ENCODE results near the gene SMIM24.
A peak's percentile ranks its signal among the peaks of the same experiment; 100 is the strongest.

SMIM24 gene

GRCh38 chr19:3443840-3444694 is 36.3 kb downstream of the SMIM24 start:
- Histone ChIP-seq H3K27me3 (ENCODE audit: control insufficient read depth in 1 of 2, insufficient read depth in 1 of 2, low read length in 2 of 2) (no peaks in the 10 kb centered on the region), H3K9ac (ENCODE audit: low read length) (no peak overlapping the region), H2BK15ac (ENCODE audit: low read depth, poor library complexity, severe bottlenecking) (peak overlapping the region; percentile 33), H4K8ac (ENCODE audit: low read length) (peak overlapping the region; percentile 1), H3K27ac (ENCODE audit: low read length, poor library complexity, severe bottlenecking) (no peak overlapping the region), H3K14ac (ENCODE audit: low read length in 2 of 2) (no peak overlapping the region), H3K4me2 (ENCODE audit: low read length, poor library complexity, severe bottlenecking) (peak overlapping the region; percentile 29), H3K4me1 (ENCODE audit: control insufficient read depth, insufficient read depth, low read depth, low read length) (peaks cover 20% of the 10 kb centered on the region), H2BK12ac (ENCODE audit: low read length in 2 of 2) (peak overlapping the region in 1 of 2 experiments; percentile 24), H4K91ac (ENCODE audit: low read length) (peak overlapping the region; percentile 70), H3K4ac (ENCODE audit: low read depth in 1 of 2, low read length in 2 of 2) (peak overlapping the region; percentile 19 to 37), H2BK5ac (ENCODE audit: low read depth, low read length, poor library complexity, severe bottlenecking) (no peak overlapping the region), H2BK120ac (ENCODE audit: low read depth, low read length) (no peak overlapping the region), H3K4me3 (ENCODE audit: insufficient read depth in 1 of 2, low read depth in 1 of 2, low read length in 2 of 2) (no peak overlapping the region), H3K23ac (ENCODE audit: low read length in 2 of 2) (no peak overlapping the region), H2AK5ac (ENCODE audit: low read length, severe bottlenecking) (no peak overlapping the region), H3K36me3 (ENCODE audit: control insufficient read depth in 1 of 2, insufficient read depth in 2 of 2, low read depth in 1 of 2, low read length in 2 of 2) (peaks cover 66 to 71% of the 10 kb centered on the region in 2 experiments), H3K18ac (ENCODE audit: low read depth in 1 of 2, low read length in 2 of 2) (peak overlapping the region in 1 of 2 experiments; percentile 54), H2AFZ (ENCODE audit: low read depth, low read length) (no peak overlapping the region), H3K9me3 (ENCODE audit: control insufficient read depth, low read length) (no peaks in the 10 kb centered on the region), H3K79me1 (replicated peaks; ENCODE audit: low read length, poor library complexity, severe bottlenecking) (peaks cover 51% of the 10 kb centered on the region)
- 23% methylated on average over 33 of the region's 33 CpGs for WGBS
- DNase-seq: peak; percentile 75

GRCh38 chr19:3442487-3443071 is 37.7 kb downstream of the SMIM24 start:
- Histone ChIP-seq H2AFZ (ENCODE audit: low read depth, low read length) (no peak overlapping the region), H3K4me3 (ENCODE audit: insufficient read depth in 1 of 2, low read depth in 1 of 2, low read length in 2 of 2) (no peak overlapping the region), H3K4me1 (ENCODE audit: control insufficient read depth, insufficient read depth, low read depth, low read length) (peaks cover 20% of the 10 kb centered on the region), H4K8ac (ENCODE audit: low read length) (no peak overlapping the region), H2BK120ac (ENCODE audit: low read depth, low read length) (no peak overlapping the region), H3K4ac (ENCODE audit: low read depth in 1 of 2, low read length in 2 of 2) (no peak overlapping the region), H2BK5ac (ENCODE audit: low read depth, low read length, poor library complexity, severe bottlenecking) (no peak overlapping the region), H3K9me3 (ENCODE audit: control insufficient read depth, low read length) (no peaks in the 10 kb centered on the region), H2BK15ac (ENCODE audit: low read depth, poor library complexity, severe bottlenecking) (no peak overlapping the region), H3K4me2 (ENCODE audit: low read length, poor library complexity, severe bottlenecking) (no peak overlapping the region), H2BK12ac (ENCODE audit: low read length in 2 of 2) (peak overlapping the region in 1 of 2 experiments; percentile 69), H3K14ac (ENCODE audit: low read length in 2 of 2) (no peak overlapping the region), H3K27me3 (ENCODE audit: control insufficient read depth in 1 of 2, insufficient read depth in 1 of 2, low read length in 2 of 2) (no peaks in the 10 kb centered on the region), H3K18ac (ENCODE audit: low read depth in 1 of 2, low read length in 2 of 2) (no peak overlapping the region), H3K36me3 (ENCODE audit: control insufficient read depth in 1 of 2, insufficient read depth in 2 of 2, low read depth in 1 of 2, low read length in 2 of 2) (peaks cover 66 to 70% of the 10 kb centered on the region in 2 experiments), H3K27ac (ENCODE audit: low read length, poor library complexity, severe bottlenecking) (no peak overlapping the region), H4K91ac (ENCODE audit: low read length) (no peak overlapping the region), H3K79me1 (replicated peaks; ENCODE audit: low read length, poor library complexity, severe bottlenecking) (peaks cover 47% of the 10 kb centered on the region), H3K23ac (ENCODE audit: low read length in 2 of 2) (no peak overlapping the region), H2AK5ac (ENCODE audit: low read length, severe bottlenecking) (no peak overlapping the region), H3K9ac (ENCODE audit: low read length) (no peak overlapping the region)
- DNase-seq: no peak
- 97% methylated on average over 15 of the region's 15 CpGs for WGBS

GRCh38 chr19:3441986-3442329 is 38.4 kb downstream of the SMIM24 start:
- H3K14ac ChIP-seq (ENCODE audit: low read length in 2 of 2): no peak overlapping the region
- H2BK120ac ChIP-seq (ENCODE audit: low read depth, low read length): no peak overlapping the region
- H3K4ac ChIP-seq (ENCODE audit: low read depth in 1 of 2, low read length in 2 of 2): peak overlapping the region in 1 of 2 experiments; percentile 59
- no peak overlapping the region for H3K27ac ChIP-seq (ENCODE audit: low read length, poor library complexity, severe bottlenecking)
- H3K9ac ChIP-seq (ENCODE audit: low read length): no peak overlapping the region
- no peak overlapping the region for H4K91ac ChIP-seq (ENCODE audit: low read length)
- H3K79me1 ChIP-seq (replicated peaks; ENCODE audit: low read length, poor library complexity, severe bottlenecking): peaks cover 46% of the 10 kb centered on the region
- 73% methylated on average over 14 of the region's 14 CpGs for WGBS
- no peak overlapping the region for H3K18ac ChIP-seq (ENCODE audit: low read depth in 1 of 2, low read length in 2 of 2)
- H3K9me3 ChIP-seq (ENCODE audit: control insufficient read depth, low read length): no peaks in the 10 kb centered on the region
- peaks cover 20% of the 10 kb centered on the region for H3K4me1 ChIP-seq (ENCODE audit: control insufficient read depth, insufficient read depth, low read depth, low read length)
- peak overlapping the region in 1 of 2 experiments; percentile 2 for H2BK12ac ChIP-seq (ENCODE audit: low read length in 2 of 2)
- no peak overlapping the region for H3K23ac ChIP-seq (ENCODE audit: low read length in 2 of 2)
- no peak overlapping the region for H2BK5ac ChIP-seq (ENCODE audit: low read depth, low read length, poor library complexity, severe bottlenecking)
- no peak overlapping the region for H4K8ac ChIP-seq (ENCODE audit: low read length)
- H3K4me2 ChIP-seq (ENCODE audit: low read length, poor library complexity, severe bottlenecking): no peak overlapping the region
- H2AK5ac ChIP-seq (ENCODE audit: low read length, severe bottlenecking): no peak overlapping the region
- no peak overlapping the region for H2AFZ ChIP-seq (ENCODE audit: low read depth, low read length)
- no peak for DNase-seq
- no peak overlapping the region for H2BK15ac ChIP-seq (ENCODE audit: low read depth, poor library complexity, severe bottlenecking)
- H3K27me3 ChIP-seq (ENCODE audit: control insufficient read depth in 1 of 2, insufficient read depth in 1 of 2, low read length in 2 of 2): no peaks in the 10 kb centered on the region
- peak overlapping the region in 1 of 2 experiments; percentile 7 for H3K4me3 ChIP-seq (ENCODE audit: insufficient read depth in 1 of 2, low read depth in 1 of 2, low read length in 2 of 2)
- H3K36me3 ChIP-seq (ENCODE audit: control insufficient read depth in 1 of 2, insufficient read depth in 2 of 2, low read depth in 1 of 2, low read length in 2 of 2): peaks cover 64 to 69% of the 10 kb centered on the region in 2 experiments
